ENCODE results near the gene DET1.
"Not testable (repeated sequence)": the region's sequence is repeated elsewhere in the genome, so short reads cannot be mapped to it uniquely, and the experiment has no call there.

Gene DET1

GRCh38 chr15:88476635-88477060, 69.8 kb downstream of the DET1 start:
- Mint-ChIP-seq H3K9me3 (no peaks in the 10 kb centered on the region), H3K27ac (no peak overlapping the region), H3K36me3 (ENCODE audit: low read depth) (peaks cover 87% of the 10 kb centered on the region), H3K4me1 (ENCODE audit: low read depth) (peaks cover 2% of the 10 kb centered on the region), H3K27me3 (no peaks in the 10 kb centered on the region), H3K4me3 (no peak overlapping the region)
- intact Hi-C loops (cut with micrococcal nuclease): loop anchor here (5.0 to 10.0 kb wide), 2 partner anchors 141 to 358 kb away; no protein-coding TSS in a partner anchor

- peaks cover 68% of the 10 kb centered on the region for H3K36me3 Mint-ChIP-seq (ENCODE audit: low read depth)
- H3K4me1 Mint-ChIP-seq (ENCODE audit: low read depth); H3K27me3 Mint-ChIP-seq; H3K9me3 Mint-ChIP-seq; H3K27ac Mint-ChIP-seq; H3K4me3 Mint-ChIP-seq: not testable (repeated sequence)
- intact Hi-C loops (cut with micrococcal nuclease): loop anchor here (10.0 kb wide), 1 partner anchor 361 kb away; no protein-coding TSS in a partner anchor
These were observed 72.7 kb downstream of the DET1 start for GRCh38 chr15:88473661-88474293.

GRCh38 chr15:88472225-88472624, 74.3 kb downstream of the DET1 start:
- H3K4me3 Mint-ChIP-seq: no peak overlapping the region
- H3K4me1 Mint-ChIP-seq (ENCODE audit: low read depth): no peaks in the 10 kb centered on the region
- no peaks in the 10 kb centered on the region for H3K9me3 Mint-ChIP-seq
- H3K36me3 Mint-ChIP-seq (ENCODE audit: low read depth): peaks cover 52% of the 10 kb centered on the region
- intact Hi-C loops (cut with micrococcal nuclease): loop anchor here (10.0 kb wide), 1 partner anchor 363 kb away; no protein-coding TSS in a partner anchor
- no peak overlapping the region for H3K27ac Mint-ChIP-seq
- H3K27me3 Mint-ChIP-seq: no peaks in the 10 kb centered on the region

- Mint-ChIP-seq H3K9me3 (no peaks in the 10 kb centered on the region), H3K4me1 (ENCODE audit: low read depth) (peaks cover 11% of the 10 kb centered on the region), H3K36me3 (ENCODE audit: low read depth) (peaks cover 39% of the 10 kb centered on the region), H3K27ac (no peak overlapping the region), H3K4me3 (no peak overlapping the region), H3K27me3 (no peaks in the 10 kb centered on the region)
- intact Hi-C loops (cut with micrococcal nuclease): loop anchor here (10.0 kb wide), 1 partner anchor 364 kb away; no protein-coding TSS in a partner anchor
These were observed 75.7 kb downstream of the DET1 start for GRCh38 chr15:88470625-88471372.

GRCh38 chr15:88469321-88469720, 77.2 kb downstream of the DET1 start:
- H3K9me3 Mint-ChIP-seq: no peaks in the 10 kb centered on the region
- intact Hi-C loops (cut with micrococcal nuclease): loop anchor here (5.0 kb wide), 1 partner anchor 153 kb away; the partner anchor contains the start of gene AEN
- H3K36me3 Mint-ChIP-seq (ENCODE audit: low read depth): peaks cover 33% of the 10 kb centered on the region
- no peak overlapping the region for H3K27ac Mint-ChIP-seq
- H3K4me3 Mint-ChIP-seq: no peak overlapping the region
- H3K4me1 Mint-ChIP-seq (ENCODE audit: low read depth): peaks cover 16% of the 10 kb centered on the region
- no peaks in the 10 kb centered on the region for H3K27me3 Mint-ChIP-seq

- H3K36me3 Mint-ChIP-seq (ENCODE audit: low read depth): peaks cover 33% of the 10 kb centered on the region
- intact Hi-C loops (cut with micrococcal nuclease): loop anchor here (5.0 kb wide), 1 partner anchor 154 kb away; the partner anchor contains the start of gene AEN
- peaks cover 16% of the 10 kb centered on the region for H3K4me1 Mint-ChIP-seq (ENCODE audit: low read depth)
- not testable (repeated sequence) for H3K27me3 Mint-ChIP-seq, H3K9me3 Mint-ChIP-seq, H3K4me3 Mint-ChIP-seq
- H3K27ac Mint-ChIP-seq: peak overlapping the region; percentile 95
These were observed 77.8 kb downstream of the DET1 start for GRCh38 chr15:88468721-88469120.

- H3K9me3 Mint-ChIP-seq: no peaks in the 10 kb centered on the region
- H3K4me3 Mint-ChIP-seq: peak overlapping the region; percentile 89
- peaks cover 22% of the 10 kb centered on the region for H3K4me1 Mint-ChIP-seq (ENCODE audit: low read depth)
- intact Hi-C loops (cut with micrococcal nuclease): loop anchor here (1.0 to 5.0 kb wide), 2 partner anchors 78 to 154 kb away; partner anchors contain the start of genes AEN and DET1
- peak overlapping the region; percentile 95 for H3K27ac Mint-ChIP-seq
- H3K27me3 Mint-ChIP-seq: no peaks in the 10 kb centered on the region
- peaks cover 37% of the 10 kb centered on the region for H3K36me3 Mint-ChIP-seq (ENCODE audit: low read depth)
These were observed 78.4 kb downstream of the DET1 start for GRCh38 chr15:88467935-88468528.

GRCh38 chr15:88467073-88467934, 79.2 kb downstream of the DET1 start, which contains the start of the genes MRPL46 and MRPS11:
Gene MRPL46 (minus strand): TSS chr15:88467388. CDS start chr15:88467377, 11 bp downstream.
Gene MRPS11 (plus strand): TSS chr15:88467708. CDS start chr15:88467718, 10 bp downstream.
- no peaks in the 10 kb centered on the region for H3K9me3 Mint-ChIP-seq
- peaks cover 32% of the 10 kb centered on the region for H3K36me3 Mint-ChIP-seq (ENCODE audit: low read depth)
- H3K27me3 Mint-ChIP-seq: no peaks in the 10 kb centered on the region
- intact Hi-C loops (cut with micrococcal nuclease): loop anchor here (1.0 to 5.0 kb wide), 2 partner anchors 79 to 155 kb away; partner anchors contain the start of genes AEN and DET1
- peaks cover 23% of the 10 kb centered on the region for H3K4me1 Mint-ChIP-seq (ENCODE audit: low read depth)
- H3K4me3 Mint-ChIP-seq: peak within 1 kb of the TSS; percentile 89
- peak within 1 kb of the TSS; percentile 95 for H3K27ac Mint-ChIP-seq

GRCh38 chr15:88465633-88466224, 80.8 kb downstream of the DET1 start:
- no peak overlapping the region for H3K4me3 Mint-ChIP-seq
- H3K36me3 Mint-ChIP-seq (ENCODE audit: low read depth): peaks cover 35% of the 10 kb centered on the region
- no peaks in the 10 kb centered on the region for H3K27me3 Mint-ChIP-seq
- no peaks in the 10 kb centered on the region for H3K9me3 Mint-ChIP-seq
- H3K27ac Mint-ChIP-seq: no peak overlapping the region
- H3K4me1 Mint-ChIP-seq (ENCODE audit: low read depth): peaks cover 23% of the 10 kb centered on the region
- intact Hi-C loops (cut with micrococcal nuclease): loop anchor here (5.0 kb wide), 1 partner anchor 157 kb away; the partner anchor contains the start of gene AEN

GRCh38 chr15:88463870-88464532, 82.5 kb downstream of the DET1 start:
- intact Hi-C loops (cut with micrococcal nuclease): no loop called here
- H3K4me3 Mint-ChIP-seq: no peak overlapping the region
- no peaks in the 10 kb centered on the region for H3K9me3 Mint-ChIP-seq
- H3K27ac Mint-ChIP-seq: no peak overlapping the region
- peaks cover 23% of the 10 kb centered on the region for H3K4me1 Mint-ChIP-seq (ENCODE audit: low read depth)
- peaks cover 52% of the 10 kb centered on the region for H3K36me3 Mint-ChIP-seq (ENCODE audit: low read depth)
- no peaks in the 10 kb centered on the region for H3K27me3 Mint-ChIP-seq

All from dendritic cell treated with granulocyte-macrophage colony-stimulating factor and Interleukin-4, amounts not matched to agents 40 ng/mL and 50 ng/mL, for 4 days (primary cell).